ENCODE measurements around the gene BRPF1.
A peak's percentile ranks its signal among the peaks of the same experiment; 100 is the strongest.

Gene BRPF1

DNA sequence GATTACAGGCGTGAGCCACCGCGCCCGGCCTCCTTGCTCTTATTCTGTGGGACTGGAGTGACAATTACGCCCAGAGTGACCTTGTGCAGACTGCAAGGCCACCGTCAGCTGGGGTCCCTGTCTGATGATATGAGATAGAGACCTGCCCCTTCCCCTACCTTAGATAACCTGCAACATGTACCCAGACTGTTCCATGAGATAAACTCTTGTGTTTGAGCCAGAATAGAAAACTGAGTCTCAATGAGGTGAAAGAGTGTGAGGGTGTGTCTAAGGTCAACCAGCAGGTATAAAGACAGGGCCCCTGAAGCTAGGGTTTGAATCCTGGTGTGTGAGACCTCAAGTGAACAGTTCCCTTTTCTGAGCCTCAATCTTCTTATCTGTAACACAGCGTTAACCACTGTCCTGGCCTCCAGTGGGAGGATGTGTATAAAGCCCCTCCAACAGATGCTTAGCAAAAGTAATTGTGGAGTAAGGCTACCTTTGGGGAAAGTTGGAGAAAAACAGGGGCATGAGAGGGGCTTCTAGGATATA is 54.7 kb downstream of the BRPF1 start:
- FAIRE-seq (no peak), DNase-seq (ENCODE audit: low spot score) (no peak)

DNA sequence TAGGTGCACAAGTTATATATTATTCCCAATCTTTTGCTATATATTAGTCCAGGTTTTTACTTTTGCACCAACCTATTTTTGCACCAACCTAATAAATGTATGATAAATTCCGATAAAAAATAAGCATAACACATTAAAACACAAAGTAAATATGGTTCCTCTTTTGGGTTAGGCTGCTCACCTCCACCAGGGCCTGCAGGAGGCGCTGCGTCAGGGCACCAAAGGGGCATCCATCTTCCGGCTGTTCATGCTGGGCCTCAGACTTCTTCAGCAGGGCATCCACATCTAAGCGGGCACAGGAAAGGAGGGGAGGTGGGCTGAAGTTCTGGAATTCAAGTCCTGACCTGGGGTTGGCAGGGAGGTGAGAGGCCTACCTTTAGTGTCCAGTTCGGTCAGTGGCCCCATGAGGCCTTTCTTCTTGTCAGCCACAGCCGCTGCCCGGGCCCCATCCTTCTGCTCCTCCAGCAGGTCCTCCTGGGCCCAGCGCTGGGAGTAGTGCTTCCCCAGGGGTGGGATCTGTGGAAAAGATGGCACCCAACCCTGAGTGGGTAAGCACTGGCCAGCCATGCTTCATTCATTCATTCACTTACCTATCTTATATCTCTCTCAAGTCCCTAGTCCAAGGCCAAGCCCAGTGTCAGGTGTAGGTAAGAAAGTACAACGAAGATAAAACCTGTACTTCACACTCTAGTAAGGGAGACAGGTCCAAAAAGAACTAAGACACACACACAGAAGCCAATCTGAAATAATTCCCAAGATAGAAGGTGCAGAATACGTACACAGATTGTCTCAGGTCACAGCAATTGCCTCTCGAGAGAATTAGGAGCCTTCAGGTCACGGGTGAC is 55.5 kb downstream of the BRPF1 start:
- FAIRE-seq (no peak), DNase-seq (ENCODE audit: low spot score) (no peak)

GRCh38 chr3:9787714-9788113 is 56.2 kb downstream of the BRPF1 start:
- FAIRE-seq: no peak
- DNase-seq (ENCODE audit: low spot score): no peak

- FAIRE-seq: no peak
These were observed 59.6 kb downstream of the BRPF1 start for GRCh38 chr3:9791127-9791526.

DNA sequence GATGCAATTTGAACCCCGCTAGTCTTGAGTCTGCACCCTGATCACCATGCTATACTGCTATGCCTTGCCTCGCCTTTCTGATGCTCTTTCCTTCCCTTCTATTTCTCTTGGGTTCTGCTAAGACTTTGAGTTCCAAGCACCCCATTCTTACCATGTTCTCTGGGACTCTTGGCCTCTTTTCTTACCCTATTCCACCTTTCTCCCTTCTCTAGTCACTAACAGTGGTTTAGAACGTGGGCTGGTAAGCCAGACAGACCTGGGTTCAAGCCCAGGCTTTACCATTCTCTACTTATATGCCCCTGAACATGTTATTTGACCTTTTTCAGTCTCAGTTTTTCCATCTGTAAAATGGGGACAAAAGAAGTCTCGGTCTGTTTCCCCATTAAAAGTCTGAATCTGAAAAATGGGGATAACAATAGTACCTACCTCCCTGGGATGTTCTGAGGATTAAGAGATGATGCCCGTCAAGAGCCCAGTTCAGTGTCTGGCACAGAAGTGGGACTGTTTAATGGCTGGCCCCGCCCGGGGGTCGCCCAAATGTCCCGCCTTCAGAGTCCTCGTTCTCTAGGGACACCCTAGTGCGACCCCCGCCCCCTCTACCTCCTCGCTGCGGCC is 60.4 kb downstream of the BRPF1 start:
- FAIRE-seq (no peak), DNase-seq (ENCODE audit: low spot score) (no peak)

More at GRCh38 chr3:9791127-9791526, 59.6 kb downstream of the BRPF1 start:
- DNase-seq (ENCODE audit: low spot score): no peak

DNA sequence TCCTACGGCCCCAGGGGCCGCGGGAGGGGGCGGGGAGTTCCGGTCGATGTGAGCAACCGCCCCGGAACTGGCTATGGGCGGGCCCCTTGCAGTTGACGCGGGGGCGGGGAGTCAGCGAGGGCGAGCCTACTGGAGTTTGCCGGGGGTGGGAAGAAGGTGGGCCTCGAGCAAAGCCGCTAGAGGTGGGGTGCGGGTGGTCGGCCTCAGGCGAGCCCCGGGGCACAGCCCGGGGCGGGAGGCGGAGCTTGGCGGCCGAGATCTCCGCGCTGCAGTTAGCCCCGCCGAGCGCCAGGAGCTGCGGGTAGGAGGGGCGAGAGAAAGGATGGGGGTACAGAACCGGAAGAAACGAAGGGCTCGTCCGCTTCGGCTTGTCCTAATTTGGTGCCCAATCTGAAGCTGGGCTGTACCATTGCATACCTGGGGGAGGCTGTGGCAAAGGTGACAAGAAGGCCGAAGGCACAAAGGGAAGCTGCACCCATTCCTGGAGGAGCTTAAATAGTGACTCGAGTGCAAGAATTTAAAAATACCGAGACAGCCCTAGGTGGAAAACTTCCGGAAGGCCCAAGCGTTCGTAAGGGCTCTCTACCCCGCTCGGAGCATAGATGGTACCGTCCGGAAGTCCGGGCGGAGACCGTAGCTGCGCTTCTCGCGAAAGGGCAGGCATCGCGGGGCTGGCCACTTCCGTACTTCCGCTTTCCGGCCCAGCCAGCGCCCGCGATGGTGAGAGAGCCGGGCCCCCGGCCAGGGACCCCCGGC is 61.0 kb downstream of the BRPF1 start, which contains the start of the genes ARPC4 and TADA3:
Gene ARPC4 (plus strand): TSS at position 678 of the 756 bp plus-strand sequence. CDS start 40 bp downstream, at position 718.
Gene TADA3 (minus strand): TSS at position 69 of the 756 bp plus-strand sequence. CDS start 1,007 bp downstream, outside the sequence.
- DNase-seq (ENCODE audit: low spot score): peak; percentile 84
- FAIRE-seq: no peak

DNA sequence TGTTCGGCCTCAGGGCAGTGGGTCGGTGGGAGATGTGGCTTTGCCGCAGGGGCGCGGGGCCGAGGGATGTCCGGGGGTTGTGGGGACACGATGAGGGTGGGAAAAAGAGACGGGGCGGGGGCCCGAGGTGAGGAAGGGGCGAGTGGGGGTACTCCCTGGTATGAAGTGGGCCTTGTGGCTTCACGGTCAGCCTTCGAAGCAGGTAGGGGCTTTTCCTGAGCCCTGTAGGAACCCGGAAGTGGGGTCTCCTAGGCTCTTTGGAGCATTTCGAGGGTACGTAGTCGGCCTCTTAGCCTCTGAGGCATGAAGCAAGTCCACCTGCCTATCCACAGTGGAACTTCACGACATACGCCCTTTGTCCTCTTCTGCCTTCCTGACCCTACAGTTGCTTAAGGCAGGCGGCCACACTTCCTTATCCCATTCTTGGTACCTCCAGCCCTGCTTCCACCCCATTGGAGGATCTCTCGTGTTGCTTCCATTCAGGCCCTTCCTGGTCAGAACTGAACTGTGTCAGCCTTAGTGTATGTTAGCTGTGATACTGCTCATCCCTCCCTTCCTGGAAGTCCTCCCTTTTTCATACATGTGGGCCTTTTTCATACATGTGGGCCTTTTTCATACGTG is 61.7 kb downstream of the BRPF1 start:
- no peak for FAIRE-seq
- peak; percentile 26 for DNase-seq (ENCODE audit: low spot score)

DNA sequence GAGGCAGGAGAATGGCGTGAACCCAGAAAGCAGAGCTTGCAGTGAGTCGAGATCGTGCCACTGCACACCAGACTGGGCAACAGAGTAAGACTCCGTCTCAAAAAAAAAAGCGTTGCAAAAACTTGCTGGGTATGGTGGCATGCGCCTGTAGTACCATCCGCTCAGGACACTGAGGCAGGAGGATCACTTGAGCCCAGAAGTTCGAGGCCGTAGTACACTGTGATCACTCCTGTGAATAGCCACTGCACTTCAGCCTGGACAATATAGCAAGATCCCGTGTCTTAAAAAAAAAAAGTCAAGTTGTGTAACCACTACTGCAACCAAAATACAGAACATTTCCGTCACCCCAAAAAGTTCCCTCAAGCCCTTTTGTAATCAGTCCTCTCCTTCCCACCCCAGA is 62.9 kb downstream of the BRPF1 start:
- FAIRE-seq (no peak), DNase-seq (ENCODE audit: low spot score) (no peak)

DNA sequence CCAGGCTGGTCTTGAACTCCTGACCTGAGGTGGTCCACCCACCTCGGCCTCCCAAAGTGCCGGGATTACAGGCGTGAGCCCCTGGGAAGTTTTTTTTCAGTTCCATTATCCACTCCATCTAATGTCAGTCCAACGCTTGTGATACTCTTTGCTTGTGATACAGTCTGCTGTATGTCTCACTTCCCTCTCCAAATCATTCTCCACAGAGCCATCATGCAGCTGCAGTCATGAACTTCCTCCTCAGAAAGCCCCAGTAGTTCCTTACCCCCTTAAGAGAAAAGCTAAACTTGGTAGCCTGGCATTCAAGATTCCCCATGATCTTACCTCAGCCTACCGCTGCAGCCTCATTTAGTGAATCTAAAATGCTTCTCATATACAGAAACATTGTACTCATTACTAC is 63.7 kb downstream of the BRPF1 start:
- DNase-seq (ENCODE audit: low spot score) (no peak), FAIRE-seq (no peak)

GRCh38 chr3:9797196-9797945 is 65.8 kb downstream of the BRPF1 start:
- no peak for FAIRE-seq
- no peak for DNase-seq (ENCODE audit: low spot score)
